Liver (tissue), 9 donors: Measurements from ENCODE around the gene KISS1. TPM values are rescaled to one million over a fixed set of nuclear protein-coding genes. Genes with fewer than 3 reads are reported as not detected.

ENCODE experiments used
- DNase-seq: peaks from one replicate; pipeline ENCODE4 v3.0.0-alpha.2; 2017; ENCODE audit warnings: low spot score
- H3K27ac ChIP-seq, 2 donors: one replicate each; pipeline ENCODE4 v1.7.0; 2013; ENCODE audit warnings: inconsistent platforms in 2 of 2, low read length in 2 of 2, control low read depth in 1 of 2, low read depth in 1 of 2, mild to moderate bottlenecking in 1 of 2
- H3K27me3 ChIP-seq, 4 donors: one replicate each; pipeline versions ENCODE4 v1.6.1 to v1.7.0; 2013; ENCODE audit warnings: low read length in 3 of 4, inconsistent platforms in 1 of 4, mild to moderate bottlenecking in 1 of 4, moderate library complexity in 1 of 4; ENCODE audit not compliant: control insufficient read depth in 4 of 4, insufficient read depth in 4 of 4
- H3K36me3 ChIP-seq, 4 donors: one replicate each; pipeline versions ENCODE4 v1.6.1 to v1.7.0; 2013; ENCODE audit warnings: low read length in 3 of 4, mild to moderate bottlenecking in 3 of 4, low read depth in 1 of 4, moderate library complexity in 1 of 4; ENCODE audit not compliant: control insufficient read depth in 4 of 4, insufficient read depth in 3 of 4
- H3K4me1 ChIP-seq, 4 donors: one replicate each; pipeline versions ENCODE4 v1.6.1 to v1.7.0; 2013; ENCODE audit warnings: low read length in 3 of 4, mild to moderate bottlenecking in 3 of 4, moderate library complexity in 1 of 4; ENCODE audit not compliant: control insufficient read depth in 4 of 4, insufficient read depth in 4 of 4
- H3K4me3 ChIP-seq, 3 donors: one replicate each; pipeline versions ENCODE4 v1.6.1 to v1.7.0; 2013; ENCODE audit warnings: low read length in 3 of 3, control low read depth in 1 of 3, low read depth in 1 of 3, mild to moderate bottlenecking in 1 of 3
- H3K9ac ChIP-seq, 2 donors: one replicate each; pipeline ENCODE4 v1.7.0; 2013; ENCODE audit warnings: low read length in 2 of 2, mild to moderate bottlenecking in 2 of 2, moderate library complexity in 2 of 2, control low read depth in 1 of 2, low read depth in 1 of 2
- H3K9me3 ChIP-seq, 4 donors: one replicate each; pipeline versions ENCODE4 v1.6.1 to v1.7.0; 2013; ENCODE audit warnings: low read length in 3 of 4; ENCODE audit not compliant: control insufficient read depth in 4 of 4
- ATF3 ChIP-seq: IDR thresholded peaks from 2 replicates; pipeline ENCODE4 v1.6.1; 2016; ENCODE audit warnings: antibody characterized with exemption
- CTCF ChIP-seq: fragments of 150-350 bp; IDR thresholded peaks from 2 replicates; pipeline ENCODE4 v1.5.1; 2017; ENCODE audit warnings: improper control_type of control experiment, low read depth, low read length; ENCODE audit not compliant: missing input control
- EGR1 ChIP-seq, 2 donors: IDR thresholded peaks; 2 replicates each; pipeline ENCODE4 v1.6.1; 2016 to 2018; ENCODE audit warnings: antibody characterized with exemption in 2 of 2, low read depth in 2 of 2
- FOXA1 ChIP-seq: IDR thresholded peaks from 2 replicates; pipeline ENCODE4 v1.6.1; 2016; ENCODE audit warnings: antibody characterized with exemption
- FOXA2 ChIP-seq: IDR thresholded peaks from 2 replicates; pipeline ENCODE4 v1.6.1; 2016; ENCODE audit warnings: antibody characterized with exemption
- GABPA ChIP-seq, 2 donors: IDR thresholded peaks in 1 of 2; conservative IDR thresholded peaks in 1 of 2; 2 replicates each; pipeline ENCODE4 v1.6.1; 2016; ENCODE audit warnings: antibody characterized with exemption in 2 of 2, mild to moderate bottlenecking in 1 of 2, moderate library complexity in 1 of 2
- HNF4A ChIP-seq, 2 donors: conservative IDR thresholded peaks; 2 replicates each; pipeline ENCODE4 v1.6.1; 2016; ENCODE audit warnings: antibody characterized with exemption in 2 of 2, mild to moderate bottlenecking in 2 of 2
- HNF4G ChIP-seq: IDR thresholded peaks from 2 replicates; pipeline ENCODE4 v1.6.1; 2016; ENCODE audit warnings: antibody characterized with exemption
- JUND ChIP-seq, 2 donors: IDR thresholded peaks; 2 replicates each; pipeline ENCODE4 v1.6.1; 2016; ENCODE audit warnings: antibody characterized with exemption in 2 of 2
- MAX ChIP-seq: IDR thresholded peaks from 2 replicates; pipeline ENCODE4 v1.6.1; 2016; ENCODE audit warnings: antibody characterized with exemption
- NR2F2 ChIP-seq: IDR thresholded peaks from 2 replicates; pipeline ENCODE4 v1.6.1; 2016; ENCODE audit warnings: antibody characterized with exemption
- RAD21 ChIP-seq, 2 donors: IDR thresholded peaks; 2 replicates each; pipeline ENCODE4 v1.6.1; 2016; ENCODE audit warnings: antibody characterized with exemption in 2 of 2, mild to moderate bottlenecking in 2 of 2
- REST ChIP-seq: IDR thresholded peaks from 2 replicates; pipeline ENCODE4 v1.6.1; 2016; ENCODE audit warnings: antibody characterized with exemption, mild to moderate bottlenecking
- RXRA ChIP-seq, 2 donors: IDR thresholded peaks; 2 replicates each; pipeline ENCODE4 v1.6.1; 2017 to 2018; ENCODE audit warnings: antibody characterized with exemption in 2 of 2, mild to moderate bottlenecking in 1 of 2
- SP1 ChIP-seq: IDR thresholded peaks from 2 replicates; pipeline ENCODE4 v1.6.1; 2018; ENCODE audit warnings: antibody characterized with exemption, mild to moderate bottlenecking
- TAF1 ChIP-seq: conservative IDR thresholded peaks from 2 replicates; pipeline ENCODE4 v1.6.1; 2016; ENCODE audit warnings: antibody characterized with exemption, mild to moderate bottlenecking
- YY1 ChIP-seq: IDR thresholded peaks from 2 replicates; pipeline ENCODE4 v1.6.1; 2016; ENCODE audit warnings: antibody characterized with exemption, mild to moderate bottlenecking
- ZBTB33 ChIP-seq: IDR thresholded peaks from 2 replicates; pipeline ENCODE4 v1.6.1; 2016; ENCODE audit warnings: antibody characterized with exemption
- WGBS: extraction: QIAGEN DNeasy Blood & Tissue Kit; methylation state at CpG from one replicate; pipeline ENCODE4 v1.1.7; 2013; 5-methylcytosine and 5-hydroxymethylcytosine counted together
- polyA plus RNA-seq, 2 donors: library from polyadenylated mRNA; stranded (reverse) in 1 of 2; unstranded in 1 of 2; fragments of 200-250 nt in 1 of 2; fragments of >200 nt in 1 of 2; fragmentation: Nextera tagmentation in 1 of 2; extraction: Ambion mirVana in 1 of 2; gene quantifications; one replicate each; pipeline versions ENCODE4 v1.2.1 to v1.2.3, GENCODE V29; 2013 to 2015
- total RNA-seq, 2 donors: library from RNA; depleted of rRNA; stranded (reverse); fragments of >200 nt; gene quantifications; one replicate each; pipeline ENCODE4 v1.2.3, GENCODE V29; 2014
- donor health status: healthy.
- donor health status: healthy.
- donor health status: healthy.
- donor health status: healthy.
- donor health status: healthy.

Gene KISS1
- total and polyA plus RNA-seq, 4 donors = 0.50 to 1.4 TPM; not detected in 2

GRCh38 chr1:204204944-204205343 is 8.7 kb upstream of the KISS1 start:
- 91% methylated on average over 2 of the region's 2 CpGs for WGBS
- no peaks in the 10 kb centered on the region for H3K9me3 ChIP-seq
- no peaks in the 10 kb centered on the region for H3K27me3 ChIP-seq
- TF ChIP-seq GABPA (IDR thresholded peaks at IDR 0.05 in 1 of 2, conservative IDR thresholded peaks at IDR 0.05 in 1 of 2) (no peak), HNF4A (conservative IDR thresholded peaks at IDR 0.05) (no peak), NR2F2 (no peak), ATF3 (no peak), ZBTB33 (no peak), TAF1 (no peak), CTCF (no peak), RXRA (IDR thresholded peaks at IDR 0.05) (no peak), EGR1 (IDR thresholded peaks at IDR 0.05; ENCODE audit: low read depth in 2 of 2) (no peak), HNF4G (no peak), SP1 (no peak), YY1 (no peak), MAX (no peak), FOXA2 (no peak), JUND (IDR thresholded peaks at IDR 0.05) (no peak), FOXA1 (no peak), RAD21 (IDR thresholded peaks at IDR 0.05) (no peak), REST (no peak)
- H3K36me3 ChIP-seq = no peaks in the 10 kb centered on the region
- H3K27ac ChIP-seq = no peak overlapping the region
- no peak for DNase-seq
- H3K4me3 ChIP-seq = no peak overlapping the region
- peaks cover 2 to 28% (median 18%) of the 10 kb centered on the region in 4 donors for H3K4me1 ChIP-seq
- no peak overlapping the region for H3K9ac ChIP-seq
